HEK293T (cell line): ENCODE data around the gene EPB41L2.

Source experiments
- ELF4 ChIP-seq: fragments of 450-650 bp; IDR thresholded peaks from 2 replicates; pipeline ENCODE4 v1.6.1; 2017; ENCODE audit warnings: antibody characterized with exemption
- FOXA1 ChIP-seq: fragments of 450-650 bp; IDR thresholded peaks from 2 replicates; pipeline ENCODE4 v1.6.1; 2016; ENCODE audit warnings: mild to moderate bottlenecking
- FOXM1 ChIP-seq: fragments of 450-650 bp; IDR thresholded peaks from 2 replicates; pipeline ENCODE4 v1.6.1; 2017; ENCODE audit warnings: mild to moderate bottlenecking, borderline replicate concordance
- PKNOX1 ChIP-seq: fragments of 450-650 bp; IDR thresholded peaks from 2 replicates; pipeline ENCODE4 v1.6.1; 2016
- ZNF384 ChIP-seq: fragments of 450-650 bp; IDR thresholded peaks from 2 replicates; pipeline ENCODE4 v1.6.1; 2016

- no peak for TF ChIP-seq FOXM1
- TF ChIP-seq PKNOX1: no peak
- TF ChIP-seq ELF4: no peak
- TF ChIP-seq FOXA1: no peak
- TF ChIP-seq ZNF384: no peak
Observed at GRCh38 chr6:131060311-131060710, 2.7 kb downstream of the EPB41L2 start.
